PFSK-1 (cell line): ENCODE data around the gene SDK1.

Experiments
- FOXP2 ChIP-seq: optimal IDR thresholded peaks from 2 replicates; pipeline ENCODE3; 2011; ENCODE audit warnings: borderline replicate concordance, control low read depth, inconsistent platforms; ENCODE audit not compliant: insufficient read depth; ENCODE audit errors: extremely low read length, extremely low read depth
- POLR2AphosphoS5 ChIP-seq: IDR thresholded peaks from 2 replicates; pipeline ENCODE4 v1.6.1; 2012; ENCODE audit warnings: low read depth, mild to moderate bottlenecking, control low read depth, low read length, moderate library complexity
- REST ChIP-seq, 2 experiments: IDR thresholded peaks; 2 replicates each; pipeline versions ENCODE4 v1.6.1 to v1.8.0; 2011 to 2012; ENCODE audit warnings: low read depth in 2 of 2, low read length in 2 of 2, control low read depth in 1 of 2, inconsistent platforms in 1 of 2, mild to moderate bottlenecking in 1 of 2, moderate library complexity in 1 of 2; ENCODE audit not compliant: insufficient read depth in 1 of 2
- SIN3A ChIP-seq: IDR thresholded peaks from 2 replicates; pipeline ENCODE4 v1.6.1; 2012; ENCODE audit warnings: mild to moderate bottlenecking, low read length, moderate library complexity, borderline replicate concordance; ENCODE audit not compliant: insufficient read depth
- TAF1 ChIP-seq: IDR thresholded peaks from 2 replicates; pipeline ENCODE4 v1.6.1; 2012; ENCODE audit warnings: low read length, control low read depth, borderline replicate concordance; ENCODE audit not compliant: insufficient read depth

- TF ChIP-seq TAF1 = no peak
- TF ChIP-seq REST (IDR thresholded peaks at IDR 0.05; ENCODE audit: insufficient read depth in 1 of 2, low read depth in 2 of 2, low read length in 2 of 2) = no peak
- TF ChIP-seq POLR2AphosphoS5 = no peak
- no peak for TF ChIP-seq SIN3A
- no peak for TF ChIP-seq FOXP2
These were observed 833.6 kb downstream of the SDK1 start for GRCh38 chr7:4134631-4135030.
